HEK293 (cell line): ENCODE measurements around the gene MTLN.

ENCODE experiments used
- MZF1 ChIP-seq: fragments of 450-650 bp; formaldehyde crosslinking; IDR thresholded peaks from 2 replicates; pipeline ENCODE4 v1.5.1; 2017; ENCODE audit warnings: missing biosample characterization, missing genetic modification characterization, borderline replicate concordance
- TCF7L2 ChIP-seq: IDR thresholded peaks from 2 replicates; pipeline ENCODE4 v1.6.1; 2011; ENCODE audit warnings: low read depth, mild to moderate bottlenecking, inconsistent platforms, low read length, moderate library complexity, borderline replicate concordance
- ZNF138 ChIP-seq: fragments of 450-650 bp; formaldehyde crosslinking; IDR thresholded peaks from 2 replicates; pipeline ENCODE4 v1.5.1; 2016; ENCODE audit warnings: missing biosample characterization, missing genetic modification characterization, borderline replicate concordance
- ZNF24 ChIP-seq: fragments of 450-650 bp; formaldehyde crosslinking; IDR thresholded peaks from 2 replicates; pipeline ENCODE4 v1.5.1; 2016; ENCODE audit warnings: missing biosample characterization, missing genetic modification characterization
- ZNF274 ChIP-seq, 2 experiments: fragments of 200-500 bp in 1 of 2; fragments of 450-650 bp in 1 of 2; sonication (Bioruptor generic) in 1 of 2; formaldehyde crosslinking in 1 of 2; IDR thresholded peaks; 2 replicates each; pipeline versions ENCODE4 v1.5.1 to v1.6.1; 2014 to 2016; ENCODE audit warnings: borderline replicate concordance in 1 of 2, inconsistent platforms in 1 of 2, low read length in 1 of 2, missing biosample characterization in 1 of 2, missing genetic modification characterization in 1 of 2
- ZNF777 ChIP-seq: fragments of 450-650 bp; formaldehyde crosslinking; IDR thresholded peaks from 2 replicates; pipeline ENCODE4 v1.5.1; 2017; ENCODE audit warnings: missing biosample characterization, missing genetic modification characterization, borderline replicate concordance
- ZNF830 ChIP-seq: fragments of 450-650 bp; IDR thresholded peaks from 2 replicates; pipeline ENCODE4 v1.5.0; 2018; ENCODE audit warnings: missing biosample characterization, missing genetic modification characterization, low read depth, mild to moderate bottlenecking, moderate library complexity
- TF ChIP-seq, protein P1 (sequence below): fragments of 450-650 bp; formaldehyde crosslinking; IDR thresholded peaks from 2 replicates; pipeline ENCODE4 v1.5.1; 2016; ENCODE audit warnings: missing biosample characterization, missing genetic modification characterization
- TF ChIP-seq, protein P2 (sequence below): fragments of 450-650 bp; formaldehyde crosslinking; IDR thresholded peaks from 2 replicates; pipeline ENCODE4 v1.5.1; 2016; ENCODE audit warnings: missing biosample characterization, missing genetic modification characterization
- TF ChIP-seq, protein P3 (sequence below): fragments of 450-650 bp; formaldehyde crosslinking; IDR thresholded peaks from 2 replicates; pipeline ENCODE4 v1.5.1; 2016; ENCODE audit warnings: missing biosample characterization, missing genetic modification characterization

- TF ChIP-seq, protein P1, sequence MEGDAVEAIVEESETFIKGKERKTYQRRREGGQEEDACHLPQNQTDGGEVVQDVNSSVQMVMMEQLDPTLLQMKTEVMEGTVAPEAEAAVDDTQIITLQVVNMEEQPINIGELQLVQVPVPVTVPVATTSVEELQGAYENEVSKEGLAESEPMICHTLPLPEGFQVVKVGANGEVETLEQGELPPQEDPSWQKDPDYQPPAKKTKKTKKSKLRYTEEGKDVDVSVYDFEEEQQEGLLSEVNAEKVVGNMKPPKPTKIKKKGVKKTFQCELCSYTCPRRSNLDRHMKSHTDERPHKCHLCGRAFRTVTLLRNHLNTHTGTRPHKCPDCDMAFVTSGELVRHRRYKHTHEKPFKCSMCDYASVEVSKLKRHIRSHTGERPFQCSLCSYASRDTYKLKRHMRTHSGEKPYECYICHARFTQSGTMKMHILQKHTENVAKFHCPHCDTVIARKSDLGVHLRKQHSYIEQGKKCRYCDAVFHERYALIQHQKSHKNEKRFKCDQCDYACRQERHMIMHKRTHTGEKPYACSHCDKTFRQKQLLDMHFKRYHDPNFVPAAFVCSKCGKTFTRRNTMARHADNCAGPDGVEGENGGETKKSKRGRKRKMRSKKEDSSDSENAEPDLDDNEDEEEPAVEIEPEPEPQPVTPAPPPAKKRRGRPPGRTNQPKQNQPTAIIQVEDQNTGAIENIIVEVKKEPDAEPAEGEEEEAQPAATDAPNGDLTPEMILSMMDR (tag by site-specific recombination) = no peak
- TF ChIP-seq MZF1 (tag by site-specific recombination) (no peak), ZNF138 (no peak), ZNF274 (IDR thresholded peaks at IDR 0.05; ENCODE audit: low read length) (no peak), ZNF274 (tag by site-specific recombination; IDR thresholded peaks at IDR 0.05; ENCODE audit: borderline replicate concordance) (no peak), TCF7L2 (no peak), ZNF24 (no peak), ZNF830 (tag by site-specific recombination) (no peak), ZNF777 (tag by site-specific recombination) (no peak)
- TF ChIP-seq, protein P2, sequence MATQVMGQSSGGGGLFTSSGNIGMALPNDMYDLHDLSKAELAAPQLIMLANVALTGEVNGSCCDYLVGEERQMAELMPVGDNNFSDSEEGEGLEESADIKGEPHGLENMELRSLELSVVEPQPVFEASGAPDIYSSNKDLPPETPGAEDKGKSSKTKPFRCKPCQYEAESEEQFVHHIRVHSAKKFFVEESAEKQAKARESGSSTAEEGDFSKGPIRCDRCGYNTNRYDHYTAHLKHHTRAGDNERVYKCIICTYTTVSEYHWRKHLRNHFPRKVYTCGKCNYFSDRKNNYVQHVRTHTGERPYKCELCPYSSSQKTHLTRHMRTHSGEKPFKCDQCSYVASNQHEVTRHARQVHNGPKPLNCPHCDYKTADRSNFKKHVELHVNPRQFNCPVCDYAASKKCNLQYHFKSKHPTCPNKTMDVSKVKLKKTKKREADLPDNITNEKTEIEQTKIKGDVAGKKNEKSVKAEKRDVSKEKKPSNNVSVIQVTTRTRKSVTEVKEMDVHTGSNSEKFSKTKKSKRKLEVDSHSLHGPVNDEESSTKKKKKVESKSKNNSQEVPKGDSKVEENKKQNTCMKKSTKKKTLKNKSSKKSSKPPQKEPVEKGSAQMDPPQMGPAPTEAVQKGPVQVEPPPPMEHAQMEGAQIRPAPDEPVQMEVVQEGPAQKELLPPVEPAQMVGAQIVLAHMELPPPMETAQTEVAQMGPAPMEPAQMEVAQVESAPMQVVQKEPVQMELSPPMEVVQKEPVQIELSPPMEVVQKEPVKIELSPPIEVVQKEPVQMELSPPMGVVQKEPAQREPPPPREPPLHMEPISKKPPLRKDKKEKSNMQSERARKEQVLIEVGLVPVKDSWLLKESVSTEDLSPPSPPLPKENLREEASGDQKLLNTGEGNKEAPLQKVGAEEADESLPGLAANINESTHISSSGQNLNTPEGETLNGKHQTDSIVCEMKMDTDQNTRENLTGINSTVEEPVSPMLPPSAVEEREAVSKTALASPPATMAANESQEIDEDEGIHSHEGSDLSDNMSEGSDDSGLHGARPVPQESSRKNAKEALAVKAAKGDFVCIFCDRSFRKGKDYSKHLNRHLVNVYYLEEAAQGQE = no peak
- TF ChIP-seq, protein P3, sequence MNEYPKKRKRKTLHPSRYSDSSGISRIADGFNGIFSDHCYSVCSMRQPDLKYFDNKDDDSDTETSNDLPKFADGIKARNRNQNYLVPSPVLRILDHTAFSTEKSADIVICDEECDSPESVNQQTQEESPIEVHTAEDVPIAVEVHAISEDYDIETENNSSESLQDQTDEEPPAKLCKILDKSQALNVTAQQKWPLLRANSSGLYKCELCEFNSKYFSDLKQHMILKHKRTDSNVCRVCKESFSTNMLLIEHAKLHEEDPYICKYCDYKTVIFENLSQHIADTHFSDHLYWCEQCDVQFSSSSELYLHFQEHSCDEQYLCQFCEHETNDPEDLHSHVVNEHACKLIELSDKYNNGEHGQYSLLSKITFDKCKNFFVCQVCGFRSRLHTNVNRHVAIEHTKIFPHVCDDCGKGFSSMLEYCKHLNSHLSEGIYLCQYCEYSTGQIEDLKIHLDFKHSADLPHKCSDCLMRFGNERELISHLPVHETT (tag by site-specific recombination) = no peak
These were observed 7.8 kb upstream of the MTLN start for GRCh38 chr2:110220190-110220564.
